GM12872 (cell line): Measurements from ENCODE around the gene IKBIP.

Source experiments
- TF ChIP-seq, protein P1 (sequence below): IDR thresholded peaks from 3 replicates; pipeline ENCODE4 v1.5.1; 2011; ENCODE audit warnings: low read depth, mild to moderate bottlenecking, low read length, moderate library complexity; ENCODE audit not compliant: insufficient read depth

Gene IKBIP

DNA sequence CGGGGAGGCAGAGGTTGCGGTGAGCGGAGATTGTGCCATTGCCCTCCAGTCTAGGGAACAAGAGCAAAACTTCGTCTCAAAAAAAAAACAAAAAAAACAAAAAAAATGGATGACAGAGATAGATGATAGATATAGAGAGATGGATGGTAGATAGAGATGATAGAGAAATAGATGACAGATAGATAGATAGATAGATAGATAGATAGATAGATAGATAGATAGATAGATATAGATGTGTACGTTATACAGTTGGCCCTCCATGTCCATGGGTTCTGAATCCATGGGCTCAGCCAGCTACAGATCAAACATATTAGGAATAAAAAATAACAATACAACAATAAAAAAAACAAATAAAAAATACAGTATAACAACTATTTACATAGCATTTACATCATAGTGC, 63.9 kb downstream of the IKBIP start:
- TF ChIP-seq, protein P1, sequence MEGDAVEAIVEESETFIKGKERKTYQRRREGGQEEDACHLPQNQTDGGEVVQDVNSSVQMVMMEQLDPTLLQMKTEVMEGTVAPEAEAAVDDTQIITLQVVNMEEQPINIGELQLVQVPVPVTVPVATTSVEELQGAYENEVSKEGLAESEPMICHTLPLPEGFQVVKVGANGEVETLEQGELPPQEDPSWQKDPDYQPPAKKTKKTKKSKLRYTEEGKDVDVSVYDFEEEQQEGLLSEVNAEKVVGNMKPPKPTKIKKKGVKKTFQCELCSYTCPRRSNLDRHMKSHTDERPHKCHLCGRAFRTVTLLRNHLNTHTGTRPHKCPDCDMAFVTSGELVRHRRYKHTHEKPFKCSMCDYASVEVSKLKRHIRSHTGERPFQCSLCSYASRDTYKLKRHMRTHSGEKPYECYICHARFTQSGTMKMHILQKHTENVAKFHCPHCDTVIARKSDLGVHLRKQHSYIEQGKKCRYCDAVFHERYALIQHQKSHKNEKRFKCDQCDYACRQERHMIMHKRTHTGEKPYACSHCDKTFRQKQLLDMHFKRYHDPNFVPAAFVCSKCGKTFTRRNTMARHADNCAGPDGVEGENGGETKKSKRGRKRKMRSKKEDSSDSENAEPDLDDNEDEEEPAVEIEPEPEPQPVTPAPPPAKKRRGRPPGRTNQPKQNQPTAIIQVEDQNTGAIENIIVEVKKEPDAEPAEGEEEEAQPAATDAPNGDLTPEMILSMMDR: no peak

- TF ChIP-seq, protein P1: no peak
These were observed 64.8 kb downstream of the IKBIP start for GRCh38 chr12:98579835-98580234.

DNA sequence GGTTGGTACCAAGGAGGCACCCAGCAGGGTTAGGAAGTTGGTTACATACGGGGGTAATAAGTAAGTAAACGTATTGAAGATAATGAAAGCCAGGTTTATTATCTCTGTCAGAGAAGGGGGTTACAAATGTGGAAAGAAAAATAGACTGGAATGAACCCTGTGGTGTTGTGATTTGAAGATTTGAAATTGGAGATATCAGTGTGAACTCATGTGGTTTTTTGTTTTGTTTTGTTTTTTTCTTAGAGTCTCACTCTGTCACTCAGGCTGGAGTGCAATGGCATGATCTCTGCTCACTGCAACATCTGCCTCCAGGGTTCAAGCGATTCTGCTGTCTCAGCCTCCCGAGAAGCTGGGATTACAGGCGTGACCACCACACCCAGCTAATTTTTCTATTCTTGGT, 65.2 kb downstream of the IKBIP start:
- TF ChIP-seq, protein P1: no peak

DNA sequence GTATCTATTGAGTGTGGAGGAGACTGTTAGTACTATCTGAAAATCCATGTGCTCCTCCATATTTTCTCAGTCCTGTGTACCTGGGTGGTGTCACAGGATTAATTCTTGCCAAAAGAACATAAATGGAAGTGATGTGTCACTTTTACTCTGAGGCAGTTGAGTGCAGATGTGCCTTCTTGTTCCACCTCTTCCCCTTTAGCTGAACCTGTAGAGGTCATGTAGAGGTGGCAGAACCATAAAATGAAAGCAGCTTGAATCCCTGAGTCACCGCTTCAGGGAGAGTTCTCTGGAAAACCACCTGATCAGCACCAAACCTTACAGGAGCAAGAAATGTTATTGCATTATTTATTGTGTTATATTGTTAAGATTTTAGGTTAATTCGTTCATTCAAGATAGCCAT, 65.8 kb downstream of the IKBIP start:
- TF ChIP-seq, protein P1: no peak

DNA sequence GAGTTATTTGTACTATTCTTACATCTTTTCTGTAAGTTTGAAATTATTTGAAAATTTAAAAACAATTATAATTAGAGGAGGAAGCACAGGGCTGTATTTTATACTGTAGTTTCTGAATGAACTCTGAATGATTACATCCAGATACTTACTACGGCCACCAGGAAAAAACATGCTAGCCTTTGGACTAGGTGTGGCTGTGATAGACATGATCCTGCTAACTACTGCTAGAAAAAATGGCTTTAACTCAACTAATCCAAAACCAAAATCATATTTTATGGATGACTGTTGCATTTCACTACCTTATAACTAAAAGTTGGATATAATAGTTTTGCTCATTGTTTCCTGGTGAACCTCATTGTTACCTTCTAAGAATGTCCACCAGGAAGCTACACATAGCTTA, 66.2 kb downstream of the IKBIP start:
- TF ChIP-seq, protein P1: no peak

GRCh38 chr12:98575013-98575412, 69.6 kb downstream of the IKBIP start:
- TF ChIP-seq, protein P1: no peak
